SK-N-SH (cell line): ENCODE data around the gene PCBP3. TPM values are rescaled to one million over a fixed set of nuclear protein-coding genes. Genes with fewer than 3 reads are reported as not detected.

Experiments
- CTCF ChIA-PET: fragments of 300-600, 350-600 bp; formaldehyde crosslinking; extraction: SDS; loops from one replicate; lab custom pipeline; 2021; lab: Yijun Ruan, JAX
- POLR2A ChIA-PET: fragments of 350-600 bp; sonication (Branson Sonifier 250); formaldehyde crosslinking; extraction: SDS; loops from one replicate; lab custom pipeline; 2020; ENCODE audit warnings: antibody characterized with exemption, inconsistent platforms; lab: Yijun Ruan, JAX
- DNase-seq: peaks from one replicate; pipeline ENCODE4 v3.0.0; 2012
- H2AFZ ChIP-seq: fragments of 200-600 bp; sonication (generic); 2 replicates; pipeline ENCODE4 v1.8.1; 2016; ENCODE audit warnings: antibody characterized with exemption, mild to moderate bottlenecking, low read depth
- H3F3A ChIP-seq: fragments of 200-600 bp; sonication (generic); replicated peaks from 2 replicates; pipeline ENCODE3; 2016; ENCODE audit warnings: antibody characterized with exemption, mild to moderate bottlenecking; ENCODE audit not compliant: insufficient read depth
- H3K27ac ChIP-seq, 2 experiments: fragments of 200-500 bp in 1 of 2; fragments of 200-600 bp in 1 of 2; sonication (Bioruptor generic) in 1 of 2; sonication (generic), shearing (Covaris generic) in 1 of 2; 2 replicates each; pipeline versions ENCODE4 v1.5.1 to v1.6.1; 2014 to 2016; ENCODE audit warnings: low read depth in 2 of 2, inconsistent platforms in 1 of 2, low read length in 1 of 2, mild to moderate bottlenecking in 1 of 2, mixed read lengths in 1 of 2
- H3K27me3 ChIP-seq: fragments of 200-600 bp; sonication (generic), shearing (Covaris generic); 2 replicates; pipeline ENCODE4 v1.6.1; 2016; ENCODE audit warnings: mixed run types; ENCODE audit not compliant: insufficient read depth
- H3K36me3 ChIP-seq, 2 experiments: fragments of 200-500 bp in 1 of 2; fragments of 200-600 bp in 1 of 2; sonication (Bioruptor generic) in 1 of 2; sonication (generic) in 1 of 2; replicated peaks in 1 of 2; 2 replicates each; pipeline versions ENCODE3 to v1.5.1; 2014 to 2016; ENCODE audit warnings: low read length in 1 of 2, mild to moderate bottlenecking in 1 of 2; ENCODE audit not compliant: insufficient read depth in 2 of 2, control insufficient read depth in 1 of 2
- H3K4me1 ChIP-seq, 2 experiments: fragments of 200-500 bp in 1 of 2; fragments of 200-600 bp in 1 of 2; sonication (Bioruptor generic) in 1 of 2; sonication (generic), shearing (Covaris generic) in 1 of 2; 2 replicates each; pipeline versions ENCODE4 v1.5.1 to v1.6.1; 2014 to 2016; ENCODE audit warnings: low read depth in 1 of 2, low read length in 1 of 2, mixed run types in 1 of 2; ENCODE audit not compliant: insufficient read depth in 2 of 2, control insufficient read depth in 1 of 2
- H3K4me2 ChIP-seq: fragments of 200-600 bp; sonication (generic), shearing (Covaris generic); 2 replicates; pipeline ENCODE4 v1.6.1; 2017; ENCODE audit warnings: mixed run types
- H3K4me3 ChIP-seq, 2 experiments: fragments of 200-500 bp in 1 of 2; fragments of 200-600 bp in 1 of 2; sonication (Bioruptor generic) in 1 of 2; sonication (generic), shearing (Covaris generic) in 1 of 2; 2 replicates each; pipeline versions ENCODE4 v1.5.1 to v1.8.1; 2014 to 2016; ENCODE audit warnings: low read depth in 2 of 2, inconsistent platforms in 1 of 2, low read length in 1 of 2, mild to moderate bottlenecking in 1 of 2, mixed read lengths in 1 of 2, moderate library complexity in 1 of 2
- H3K79me2 ChIP-seq: fragments of 200-600 bp; sonication (generic); 2 replicates; pipeline ENCODE4 v1.8.1; 2017; ENCODE audit warnings: mild to moderate bottlenecking; ENCODE audit not compliant: insufficient read depth
- H3K9ac ChIP-seq: fragments of 200-600 bp; sonication (generic); 2 replicates; pipeline ENCODE4 v1.6.1; 2017; ENCODE audit warnings: mixed run types
- H3K9me2 ChIP-seq: fragments of 200-600 bp; sonication (generic); 2 replicates; pipeline ENCODE4 v1.6.1; 2017; ENCODE audit warnings: mixed run types
- H3K9me3 ChIP-seq: fragments of 200-600 bp; sonication (generic); 2 replicates; pipeline ENCODE4 v1.6.1; 2017; ENCODE audit warnings: mixed run types, mild to moderate bottlenecking, moderate library complexity
- H4K20me1 ChIP-seq: fragments of 200-600 bp; sonication (generic); 2 replicates; pipeline ENCODE4 v1.6.1; 2017; ENCODE audit warnings: mild to moderate bottlenecking, mixed run types; ENCODE audit not compliant: insufficient read depth
- EP300 ChIP-seq, 2 experiments: IDR thresholded peaks; 2 replicates each; pipeline versions ENCODE4 v1.4.0 to v1.6.1; 2012; ENCODE audit warnings: borderline replicate concordance in 1 of 2, low read depth in 1 of 2, low read length in 1 of 2
- EZH2phosphoT487 ChIP-seq: fragments of 200-600 bp; sonication (generic); IDR thresholded peaks from 2 replicates; pipeline ENCODE4 v1.6.1; 2017; ENCODE audit warnings: low read depth, mixed run types, mild to moderate bottlenecking, antibody characterized with exemption, moderate library complexity, borderline replicate concordance
- FOXJ3 ChIP-seq: sonication (generic); formaldehyde crosslinking; IDR thresholded peaks from 2 replicates; pipeline ENCODE4 v1.5.1; 2020; ENCODE audit warnings: mild to moderate bottlenecking, missing genetic modification reagents
- GATA2 ChIP-seq: sonication (generic); formaldehyde crosslinking; IDR thresholded peaks from 2 replicates; pipeline ENCODE4 v1.5.0; 2020; ENCODE audit warnings: mild to moderate bottlenecking, missing genetic modification reagents
- JUND ChIP-seq: IDR thresholded peaks from 2 replicates; pipeline ENCODE4 v1.4.0; 2012
- MXI1 ChIP-seq: IDR thresholded peaks from 2 replicates; pipeline ENCODE4 v1.6.1; 2012; ENCODE audit warnings: mild to moderate bottlenecking, low read depth, low read length, improper control_type of control experiment
- NFIC ChIP-seq: IDR thresholded peaks from 2 replicates; pipeline ENCODE4 v1.4.0; 2012; ENCODE audit warnings: borderline replicate concordance
- NRF1 ChIP-seq: IDR thresholded peaks from 2 replicates; pipeline ENCODE4 v1.6.1; 2012; ENCODE audit warnings: low read depth, mild to moderate bottlenecking, low read length
- POLR2AphosphoS5 ChIP-seq: IDR thresholded peaks from 2 replicates; pipeline ENCODE4 v1.6.1; 2012; ENCODE audit warnings: low read depth, low read length
- RCOR1 ChIP-seq: fragments of 150-350 bp; IDR thresholded peaks from 2 replicates; pipeline ENCODE4 v1.6.1; 2017; ENCODE audit warnings: antibody characterized with exemption, low read length
- RFX5 ChIP-seq: IDR thresholded peaks from 2 replicates; pipeline ENCODE4 v1.6.1; 2012; ENCODE audit warnings: mild to moderate bottlenecking, improper control_type of control experiment, low read length
- RXRA ChIP-seq: IDR thresholded peaks from 2 replicates; pipeline ENCODE4 v1.4.0; 2012; ENCODE audit warnings: low read depth, mild to moderate bottlenecking, borderline replicate concordance
- SMC3 ChIP-seq: IDR thresholded peaks from 2 replicates; pipeline ENCODE4 v1.6.1; 2012; ENCODE audit warnings: low read depth, low read length, improper control_type of control experiment
- TAF1 ChIP-seq: IDR thresholded peaks from 2 replicates; pipeline ENCODE4 v1.6.1; 2012; ENCODE audit warnings: low read depth, mild to moderate bottlenecking, low read length, moderate library complexity, borderline replicate concordance
- USF2 ChIP-seq: fragments of 150-350 bp; IDR thresholded peaks from 2 replicates; pipeline ENCODE4 v1.6.1; 2017; ENCODE audit warnings: antibody characterized with exemption, low read length, low read depth, borderline replicate concordance
- YY1 ChIP-seq: IDR thresholded peaks from 2 replicates; pipeline ENCODE4 v1.4.0; 2012; ENCODE audit warnings: low read depth, mild to moderate bottlenecking
- WGBS: methylation state at CpG from one replicate; pipeline ENCODE4 v1.1.6; 2017; ENCODE audit warnings: low lambda C conversion rate; 5-methylcytosine and 5-hydroxymethylcytosine counted together
- polyA plus RNA-seq, 3 experiments: library from polyadenylated mRNA; depleted of rRNA; stranded (reverse); fragments of >200 nt; gene quantifications; 2 replicates each; pipeline ENCODE4 v1.2.3, GENCODE V29; 2012
- TF ChIP-seq, protein P1 (sequence below): fragments of 200-600 bp; sonication (generic); IDR thresholded peaks from 2 replicates; pipeline ENCODE4 v1.6.1; 2017; ENCODE audit warnings: antibody characterized with exemption, mild to moderate bottlenecking, moderate library complexity
- TF ChIP-seq, protein P2 (sequence below): IDR thresholded peaks from 2 replicates; pipeline ENCODE4; 2012
- TF ChIP-seq, protein P3 (sequence below): IDR thresholded peaks from 2 replicates; pipeline ENCODE4 v1.4.0; 2012; ENCODE audit warnings: low read depth, borderline replicate concordance

The PCBP3 gene
- polyA plus RNA-seq, 1 of the 3 experiments (the other 2 are of a cell fraction) = 9.5 TPM

- Histone ChIP-seq H3K9ac (no peak overlapping the region), H2AFZ (no peak overlapping the region), H3K9me2 (no peaks in the 10 kb centered on the region), H3K4me1 (no peaks in the 10 kb centered on the region), H3K4me3 (no peak overlapping the region), H3F3A (no peaks in the 10 kb centered on the region), H3K9me3 (no peaks in the 10 kb centered on the region), H3K27ac (no peak overlapping the region), H4K20me1 (no peaks in the 10 kb centered on the region), H3K4me2 (no peak overlapping the region), H3K79me2 (no peaks in the 10 kb centered on the region), H3K36me3 (no peaks in the 10 kb centered on the region), H3K27me3 (no peaks in the 10 kb centered on the region)
- 88% methylated on average over 5 of the region's 14 CpGs for WGBS
- TF ChIP-seq NRF1 (no peak), EP300 (IDR thresholded peaks at IDR 0.05; ENCODE audit: borderline replicate concordance in 1 of 2, low read depth in 1 of 2, low read length in 1 of 2) (no peak), POLR2AphosphoS5 (no peak), YY1 (no peak), FOXJ3 (CRISPR knock-in tag) (no peak), MXI1 (no peak), USF2 (no peak), EZH2phosphoT487 (no peak), TAF1 (no peak), RXRA (no peak), RFX5 (no peak), SMC3 (no peak), JUND (no peak), RCOR1 (no peak), GATA2 (no peak), NFIC (no peak)
- TF ChIP-seq, protein P1, sequence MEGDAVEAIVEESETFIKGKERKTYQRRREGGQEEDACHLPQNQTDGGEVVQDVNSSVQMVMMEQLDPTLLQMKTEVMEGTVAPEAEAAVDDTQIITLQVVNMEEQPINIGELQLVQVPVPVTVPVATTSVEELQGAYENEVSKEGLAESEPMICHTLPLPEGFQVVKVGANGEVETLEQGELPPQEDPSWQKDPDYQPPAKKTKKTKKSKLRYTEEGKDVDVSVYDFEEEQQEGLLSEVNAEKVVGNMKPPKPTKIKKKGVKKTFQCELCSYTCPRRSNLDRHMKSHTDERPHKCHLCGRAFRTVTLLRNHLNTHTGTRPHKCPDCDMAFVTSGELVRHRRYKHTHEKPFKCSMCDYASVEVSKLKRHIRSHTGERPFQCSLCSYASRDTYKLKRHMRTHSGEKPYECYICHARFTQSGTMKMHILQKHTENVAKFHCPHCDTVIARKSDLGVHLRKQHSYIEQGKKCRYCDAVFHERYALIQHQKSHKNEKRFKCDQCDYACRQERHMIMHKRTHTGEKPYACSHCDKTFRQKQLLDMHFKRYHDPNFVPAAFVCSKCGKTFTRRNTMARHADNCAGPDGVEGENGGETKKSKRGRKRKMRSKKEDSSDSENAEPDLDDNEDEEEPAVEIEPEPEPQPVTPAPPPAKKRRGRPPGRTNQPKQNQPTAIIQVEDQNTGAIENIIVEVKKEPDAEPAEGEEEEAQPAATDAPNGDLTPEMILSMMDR = no peak
- TF ChIP-seq, protein P2, sequence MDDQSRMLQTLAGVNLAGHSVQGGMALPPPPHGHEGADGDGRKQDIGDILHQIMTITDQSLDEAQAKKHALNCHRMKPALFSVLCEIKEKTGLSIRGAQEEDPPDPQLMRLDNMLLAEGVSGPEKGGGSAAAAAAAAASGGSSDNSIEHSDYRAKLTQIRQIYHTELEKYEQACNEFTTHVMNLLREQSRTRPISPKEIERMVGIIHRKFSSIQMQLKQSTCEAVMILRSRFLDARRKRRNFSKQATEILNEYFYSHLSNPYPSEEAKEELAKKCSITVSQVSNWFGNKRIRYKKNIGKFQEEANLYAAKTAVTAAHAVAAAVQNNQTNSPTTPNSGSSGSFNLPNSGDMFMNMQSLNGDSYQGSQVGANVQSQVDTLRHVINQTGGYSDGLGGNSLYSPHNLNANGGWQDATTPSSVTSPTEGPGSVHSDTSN = no peak
- TF ChIP-seq, protein P3, sequence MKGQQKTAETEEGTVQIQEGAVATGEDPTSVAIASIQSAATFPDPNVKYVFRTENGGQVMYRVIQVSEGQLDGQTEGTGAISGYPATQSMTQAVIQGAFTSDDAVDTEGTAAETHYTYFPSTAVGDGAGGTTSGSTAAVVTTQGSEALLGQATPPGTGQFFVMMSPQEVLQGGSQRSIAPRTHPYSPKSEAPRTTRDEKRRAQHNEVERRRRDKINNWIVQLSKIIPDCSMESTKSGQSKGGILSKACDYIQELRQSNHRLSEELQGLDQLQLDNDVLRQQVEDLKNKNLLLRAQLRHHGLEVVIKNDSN = no peak
- DNase-seq = peak; percentile 21
- CTCF ChIA-PET = no interaction called here
- POLR2A ChIA-PET = no interaction called here
Measured at GRCh38 chr21:45941338-45941710, 297.8 kb downstream of the PCBP3 start.
